Osteocyte (in vitro differentiated cells): ENCODE measurements around the gene MTMR11. TPM values are rescaled to one million over a fixed set of nuclear protein-coding genes. Genes with fewer than 3 reads are reported as not detected.

ENCODE experiments used
- DNase-seq: peaks from one replicate; pipeline ENCODE4 v3.0.0; 2021; ENCODE audit warnings: mixed read lengths; ENCODE audit not compliant: unreplicated experiment; ENCODE audit errors: extremely low spot score
- H3K27ac Mint-ChIP-seq: one replicate; pipeline ENCODE4 v1.8.0; 2021; ENCODE audit warnings: mild to moderate bottlenecking, mixed read lengths; ENCODE audit not compliant: unreplicated experiment
- H3K27me3 Mint-ChIP-seq: one replicate; pipeline ENCODE4 v1.8.0; 2021; ENCODE audit warnings: mixed read lengths; ENCODE audit not compliant: unreplicated experiment
- H3K36me3 Mint-ChIP-seq: one replicate; pipeline ENCODE4 v1.8.0; 2021; ENCODE audit warnings: mixed read lengths; ENCODE audit not compliant: unreplicated experiment
- H3K4me1 Mint-ChIP-seq: one replicate; pipeline ENCODE4 v1.8.0; 2021; ENCODE audit warnings: mixed read lengths; ENCODE audit not compliant: unreplicated experiment
- H3K4me3 Mint-ChIP-seq: one replicate; pipeline ENCODE4 v1.8.0; 2021; ENCODE audit warnings: mild to moderate bottlenecking, moderate library complexity, mixed read lengths; ENCODE audit not compliant: unreplicated experiment
- H3K9me3 Mint-ChIP-seq: one replicate; pipeline ENCODE4 v1.8.0; 2021; ENCODE audit warnings: mixed read lengths; ENCODE audit not compliant: unreplicated experiment
- total RNA-seq: library from RNA; stranded (reverse); gene quantifications from 2 replicates; pipeline ENCODE4 v1.2.1, GENCODE V29; 2021
- TF ChIP-seq, protein P1 (sequence below): fragments of 200-600 bp; sonication (generic); IDR thresholded peaks from 2 replicates; pipeline ENCODE4 v1.5.0; 2021; ENCODE audit warnings: antibody characterized with exemption, mild to moderate bottlenecking, moderate library complexity

MTMR11 gene
- total RNA-seq, 1 donor from 2014 or later, result 14.8 TPM

DNA sequence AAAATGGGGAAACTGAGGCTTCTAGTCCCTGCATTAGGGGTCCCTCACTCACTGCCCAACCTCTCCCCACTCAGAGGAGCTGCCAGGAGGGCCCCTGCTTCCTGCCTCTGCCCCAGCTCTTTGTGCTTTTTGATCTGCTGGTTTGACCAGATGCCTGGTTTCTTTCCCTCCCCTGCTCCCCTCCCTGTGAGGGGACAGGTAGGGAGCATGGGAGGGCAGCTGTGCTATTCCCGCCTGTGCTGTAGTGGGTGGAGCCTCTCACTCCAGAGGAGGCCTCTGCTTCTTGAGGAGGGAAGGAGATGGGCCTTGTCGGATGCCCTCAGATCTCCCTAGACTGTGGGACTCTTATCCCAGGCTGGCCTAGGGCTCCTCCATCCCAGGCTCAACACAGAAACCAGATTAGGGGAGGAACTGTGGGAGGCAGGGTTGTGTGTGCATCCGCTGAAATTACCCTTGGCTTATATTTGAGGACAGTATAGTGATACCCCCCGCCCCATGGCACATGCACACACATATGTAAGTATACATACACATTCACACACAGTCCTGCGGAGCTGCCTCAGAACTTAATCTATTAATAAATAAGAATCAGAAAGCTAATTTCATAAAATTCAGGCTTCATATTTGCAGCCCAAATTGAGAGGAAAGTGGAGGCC, 32.7 kb downstream of the MTMR11 start:
- Mint-ChIP-seq H3K27ac (no peak overlapping the region), H3K4me3 (no peak overlapping the region), H3K36me3 (peaks cover 15% of the 10 kb centered on the region), H3K9me3 (peaks cover 5% of the 10 kb centered on the region), H3K27me3 (no peaks in the 10 kb centered on the region), H3K4me1 (peaks cover 19% of the 10 kb centered on the region)
- DNase-seq, result no peak
- TF ChIP-seq, protein P1, sequence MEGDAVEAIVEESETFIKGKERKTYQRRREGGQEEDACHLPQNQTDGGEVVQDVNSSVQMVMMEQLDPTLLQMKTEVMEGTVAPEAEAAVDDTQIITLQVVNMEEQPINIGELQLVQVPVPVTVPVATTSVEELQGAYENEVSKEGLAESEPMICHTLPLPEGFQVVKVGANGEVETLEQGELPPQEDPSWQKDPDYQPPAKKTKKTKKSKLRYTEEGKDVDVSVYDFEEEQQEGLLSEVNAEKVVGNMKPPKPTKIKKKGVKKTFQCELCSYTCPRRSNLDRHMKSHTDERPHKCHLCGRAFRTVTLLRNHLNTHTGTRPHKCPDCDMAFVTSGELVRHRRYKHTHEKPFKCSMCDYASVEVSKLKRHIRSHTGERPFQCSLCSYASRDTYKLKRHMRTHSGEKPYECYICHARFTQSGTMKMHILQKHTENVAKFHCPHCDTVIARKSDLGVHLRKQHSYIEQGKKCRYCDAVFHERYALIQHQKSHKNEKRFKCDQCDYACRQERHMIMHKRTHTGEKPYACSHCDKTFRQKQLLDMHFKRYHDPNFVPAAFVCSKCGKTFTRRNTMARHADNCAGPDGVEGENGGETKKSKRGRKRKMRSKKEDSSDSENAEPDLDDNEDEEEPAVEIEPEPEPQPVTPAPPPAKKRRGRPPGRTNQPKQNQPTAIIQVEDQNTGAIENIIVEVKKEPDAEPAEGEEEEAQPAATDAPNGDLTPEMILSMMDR, result no peak

DNA sequence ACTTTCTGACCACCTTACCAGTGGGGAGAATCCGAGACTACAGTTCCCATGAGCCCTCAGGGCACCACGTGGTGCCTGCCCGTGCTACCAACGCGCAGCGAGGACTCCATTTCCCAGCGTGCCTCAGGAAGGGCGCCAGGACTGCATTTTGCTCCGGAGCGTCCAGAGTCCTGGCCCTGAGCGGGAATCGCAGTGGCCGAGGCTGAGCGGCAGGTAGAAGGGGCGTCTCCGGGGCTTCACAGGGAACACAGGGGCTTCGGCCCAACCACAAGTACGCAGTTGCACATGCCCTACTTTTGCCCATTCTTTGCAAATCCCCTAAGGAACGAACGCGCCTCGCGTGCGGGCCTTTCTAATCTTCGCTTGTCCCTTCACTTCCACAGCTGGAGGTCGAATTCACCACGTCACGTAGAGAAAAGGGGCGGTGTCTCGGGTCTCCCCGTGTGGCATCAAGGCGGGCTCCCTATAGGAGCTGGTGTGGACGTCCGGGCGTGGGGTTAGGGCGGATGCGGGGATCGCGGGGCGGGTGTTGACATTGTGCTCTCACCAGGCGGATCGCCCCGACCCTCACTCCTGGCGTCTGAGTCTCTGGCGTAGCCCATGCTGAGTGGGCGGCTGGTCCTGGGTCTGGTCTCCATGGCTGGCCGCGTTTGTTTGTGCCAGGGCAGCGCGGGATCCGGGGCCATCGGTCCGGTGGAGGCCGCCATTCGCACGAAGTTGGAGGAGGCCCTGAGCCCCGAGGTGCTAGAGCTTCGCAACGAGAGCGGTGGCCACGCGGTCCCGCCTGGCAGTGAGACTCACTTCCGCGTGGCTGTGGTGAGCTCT, 37.0 kb downstream of the MTMR11 start, which contains the start of gene BOLA1:
Gene BOLA1, plus strand, starts transcription at position 109 of the 825 bp plus-strand sequence. Its CDS starts 492 bp downstream, at position 601.
- Mint-ChIP-seq H3K27me3 (no peaks in the 10 kb centered on the region), H3K9me3 (peaks cover 6% of the 10 kb centered on the region), H3K4me3 (peak within 1 kb of the TSS; percentile 88), H3K4me1 (peaks cover 20% of the 10 kb centered on the region), H3K27ac (peak within 1 kb of the TSS; percentile 91), H3K36me3 (no peaks in the 10 kb centered on the region)
- peak; percentile 96 for DNase-seq
- TF ChIP-seq, protein P1, result no peak

DNA sequence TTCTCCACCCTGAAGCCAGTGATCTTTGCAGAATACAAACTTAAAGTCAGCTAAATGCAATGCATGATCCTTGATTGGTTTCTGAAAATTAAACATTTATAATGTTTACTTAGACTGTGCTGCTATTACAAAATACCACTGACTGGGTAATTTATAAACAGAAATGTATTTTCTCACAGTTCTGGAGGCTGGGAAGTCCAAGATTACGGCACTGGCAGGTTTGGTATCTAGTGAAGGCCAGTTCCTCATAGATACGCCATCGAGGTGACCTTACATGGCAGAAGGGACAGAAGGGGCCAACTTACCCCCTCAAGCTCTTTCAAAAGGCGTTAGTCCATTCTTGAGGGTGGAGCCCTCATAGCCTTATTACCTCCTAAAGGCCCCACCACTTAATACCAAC, 40.1 kb downstream of the MTMR11 start:
- Mint-ChIP-seq H3K4me3 (no peak overlapping the region), H3K27me3 (no peaks in the 10 kb centered on the region), H3K4me1 (peaks cover 20% of the 10 kb centered on the region)

DNA sequence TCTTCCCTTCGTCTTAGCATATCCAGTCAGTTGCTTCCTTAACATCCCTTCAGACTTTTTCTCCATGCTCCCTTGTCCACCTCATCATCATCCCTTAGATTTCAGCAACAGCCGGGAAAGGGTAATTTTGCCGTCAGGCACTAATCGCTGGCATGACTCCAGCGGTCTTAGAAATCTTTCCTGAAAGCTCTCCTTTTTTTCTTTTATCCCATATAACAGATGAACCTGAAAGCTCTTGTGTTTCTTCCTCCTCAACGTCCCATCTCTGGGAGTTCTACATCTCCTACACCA, 47.7 kb downstream of the MTMR11 start:
- no peaks in the 10 kb centered on the region for H3K36me3 Mint-ChIP-seq
- DNase-seq, result peak; percentile 51
- TF ChIP-seq, protein P1, result no peak
- H3K4me1 Mint-ChIP-seq, result peaks cover 3% of the 10 kb centered on the region
- no peaks in the 10 kb centered on the region for H3K27me3 Mint-ChIP-seq
- no peak overlapping the region for H3K27ac Mint-ChIP-seq
- no peaks in the 10 kb centered on the region for H3K9me3 Mint-ChIP-seq
- H3K4me3 Mint-ChIP-seq, result no peak overlapping the region

More for the DNA sequence above, 40.1 kb downstream of the MTMR11 start:
- H3K27ac Mint-ChIP-seq, result no peak overlapping the region
- H3K9me3 Mint-ChIP-seq, result peaks cover 6% of the 10 kb centered on the region
- TF ChIP-seq, protein P1, result no peak
- no peak for DNase-seq
- H3K36me3 Mint-ChIP-seq, result no peaks in the 10 kb centered on the region
